ENCODE data around the gene EXT2.

The EXT2 gene

DNA sequence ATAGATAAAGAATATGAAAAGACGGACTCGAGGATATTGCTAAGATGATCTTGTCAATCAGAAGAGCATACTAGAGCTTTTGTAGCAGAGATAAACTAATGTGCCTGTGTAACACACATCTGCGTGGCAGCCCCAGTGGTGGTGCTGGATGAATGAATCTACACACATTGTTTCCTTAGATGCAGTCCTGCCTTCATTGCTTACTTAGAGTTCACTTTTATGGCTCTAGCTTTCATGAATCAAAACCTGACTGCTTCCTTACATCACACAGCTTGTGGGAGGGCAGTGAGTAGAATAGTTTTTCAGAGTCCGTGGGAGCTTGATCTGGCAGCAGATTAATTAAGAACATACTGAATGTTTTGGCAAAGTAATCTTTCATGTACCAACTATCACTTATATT is 83.7 kb downstream of the EXT2 start:
- no peak for TF ChIP-seq FOXP2 (optimal IDR thresholded peaks at IDR 0.05; ENCODE audit: borderline replicate concordance, extremely low read depth, extremely low read length, insufficient read depth)
- TF ChIP-seq SIN3A (IDR thresholded peaks at IDR 0.05; ENCODE audit: borderline replicate concordance, insufficient read depth, low read length), result no peak
- TF ChIP-seq, protein P1, sequence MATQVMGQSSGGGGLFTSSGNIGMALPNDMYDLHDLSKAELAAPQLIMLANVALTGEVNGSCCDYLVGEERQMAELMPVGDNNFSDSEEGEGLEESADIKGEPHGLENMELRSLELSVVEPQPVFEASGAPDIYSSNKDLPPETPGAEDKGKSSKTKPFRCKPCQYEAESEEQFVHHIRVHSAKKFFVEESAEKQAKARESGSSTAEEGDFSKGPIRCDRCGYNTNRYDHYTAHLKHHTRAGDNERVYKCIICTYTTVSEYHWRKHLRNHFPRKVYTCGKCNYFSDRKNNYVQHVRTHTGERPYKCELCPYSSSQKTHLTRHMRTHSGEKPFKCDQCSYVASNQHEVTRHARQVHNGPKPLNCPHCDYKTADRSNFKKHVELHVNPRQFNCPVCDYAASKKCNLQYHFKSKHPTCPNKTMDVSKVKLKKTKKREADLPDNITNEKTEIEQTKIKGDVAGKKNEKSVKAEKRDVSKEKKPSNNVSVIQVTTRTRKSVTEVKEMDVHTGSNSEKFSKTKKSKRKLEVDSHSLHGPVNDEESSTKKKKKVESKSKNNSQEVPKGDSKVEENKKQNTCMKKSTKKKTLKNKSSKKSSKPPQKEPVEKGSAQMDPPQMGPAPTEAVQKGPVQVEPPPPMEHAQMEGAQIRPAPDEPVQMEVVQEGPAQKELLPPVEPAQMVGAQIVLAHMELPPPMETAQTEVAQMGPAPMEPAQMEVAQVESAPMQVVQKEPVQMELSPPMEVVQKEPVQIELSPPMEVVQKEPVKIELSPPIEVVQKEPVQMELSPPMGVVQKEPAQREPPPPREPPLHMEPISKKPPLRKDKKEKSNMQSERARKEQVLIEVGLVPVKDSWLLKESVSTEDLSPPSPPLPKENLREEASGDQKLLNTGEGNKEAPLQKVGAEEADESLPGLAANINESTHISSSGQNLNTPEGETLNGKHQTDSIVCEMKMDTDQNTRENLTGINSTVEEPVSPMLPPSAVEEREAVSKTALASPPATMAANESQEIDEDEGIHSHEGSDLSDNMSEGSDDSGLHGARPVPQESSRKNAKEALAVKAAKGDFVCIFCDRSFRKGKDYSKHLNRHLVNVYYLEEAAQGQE (IDR thresholded peaks at IDR 0.05; ENCODE audit: insufficient read depth in 1 of 2, low read depth in 2 of 2, low read length in 2 of 2), result no peak
- TF ChIP-seq TAF1 (IDR thresholded peaks at IDR 0.05; ENCODE audit: borderline replicate concordance, insufficient read depth, low read length), result no peak
- TF ChIP-seq POLR2AphosphoS5 (IDR thresholded peaks at IDR 0.05; ENCODE audit: low read depth, low read length), result no peak

GRCh38 chr11:44180107-44180506 is 84.6 kb downstream of the EXT2 start:
- TF ChIP-seq POLR2AphosphoS5 (IDR thresholded peaks at IDR 0.05; ENCODE audit: low read depth, low read length) (no peak), TAF1 (IDR thresholded peaks at IDR 0.05; ENCODE audit: borderline replicate concordance, insufficient read depth, low read length) (no peak), SIN3A (IDR thresholded peaks at IDR 0.05; ENCODE audit: borderline replicate concordance, insufficient read depth, low read length) (no peak), FOXP2 (optimal IDR thresholded peaks at IDR 0.05; ENCODE audit: borderline replicate concordance, extremely low read depth, extremely low read length, insufficient read depth) (no peak)
- TF ChIP-seq, protein P1 (IDR thresholded peaks at IDR 0.05; ENCODE audit: insufficient read depth in 1 of 2, low read depth in 2 of 2, low read length in 2 of 2), result no peak

GRCh38 chr11:44185522-44185921 is 90.0 kb downstream of the EXT2 start:
- TF ChIP-seq FOXP2 (optimal IDR thresholded peaks at IDR 0.05; ENCODE audit: borderline replicate concordance, extremely low read depth, extremely low read length, insufficient read depth) (no peak), TAF1 (IDR thresholded peaks at IDR 0.05; ENCODE audit: borderline replicate concordance, insufficient read depth, low read length) (no peak), SIN3A (IDR thresholded peaks at IDR 0.05; ENCODE audit: borderline replicate concordance, insufficient read depth, low read length) (no peak), POLR2AphosphoS5 (IDR thresholded peaks at IDR 0.05; ENCODE audit: low read depth, low read length) (no peak)
- TF ChIP-seq, protein P1 (IDR thresholded peaks at IDR 0.05; ENCODE audit: insufficient read depth in 1 of 2, low read depth in 2 of 2, low read length in 2 of 2), result no peak

DNA sequence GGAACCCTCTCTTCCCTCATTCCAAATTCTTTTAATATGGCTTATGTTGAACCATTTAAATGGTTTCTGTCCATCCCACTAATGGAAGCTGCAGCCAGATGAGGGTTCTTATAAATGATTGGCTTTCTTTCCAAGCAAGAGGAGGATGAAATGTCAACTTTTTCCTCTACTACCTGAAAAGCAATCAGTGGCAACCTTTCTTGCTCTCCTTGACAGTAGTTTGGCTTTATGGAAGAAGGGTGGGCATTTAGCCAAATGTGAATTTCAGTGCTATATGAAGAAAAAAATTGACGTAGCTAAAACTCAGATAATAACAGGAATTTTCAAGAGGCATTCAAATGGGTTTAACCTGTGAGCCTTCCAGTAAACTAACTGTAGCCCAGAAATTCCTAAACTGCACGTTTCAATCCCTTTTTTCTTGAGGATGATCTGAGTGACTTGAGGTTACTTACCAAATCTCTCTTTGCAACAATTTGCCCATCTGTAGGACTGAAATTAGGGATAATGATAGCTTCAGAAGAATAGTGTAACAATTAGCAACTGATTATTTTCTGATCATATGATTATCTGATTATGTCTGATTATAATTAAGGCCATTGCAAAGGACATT is 90.9 kb downstream of the EXT2 start:
- TF ChIP-seq, protein P1 (IDR thresholded peaks at IDR 0.05; ENCODE audit: insufficient read depth in 1 of 2, low read depth in 2 of 2, low read length in 2 of 2), result no peak

GRCh38 chr11:44188643-44189042 is 93.2 kb downstream of the EXT2 start:
- TF ChIP-seq TAF1 (IDR thresholded peaks at IDR 0.05; ENCODE audit: borderline replicate concordance, insufficient read depth, low read length), result no peak
